Stomach (tissue), 4 donors: ENCODE results near the gene BCL2.

Experiments
- EP300 ChIP-seq: sonication (generic); formaldehyde crosslinking; IDR thresholded peaks from one replicate; pipeline ENCODE4 v1.6.1; 2017; ENCODE audit warnings: antibody characterized with exemption
- POLR2A ChIP-seq, 4 donors: fragments of 450-650 bp; IDR thresholded peaks; one replicate each; pipeline ENCODE4 v1.6.1; 2016; ENCODE audit warnings: antibody characterized with exemption in 4 of 4, control low read depth in 2 of 4, mild to moderate bottlenecking in 1 of 4, moderate library complexity in 1 of 4

- TF ChIP-seq POLR2A (IDR thresholded peaks at IDR 0.05) (no peak), EP300 (no peak)
Measured at GRCh38 chr18:63111671-63112402, 207.7 kb downstream of the BCL2 start.
